Hepatocyte (in vitro differentiated cells): Measurements from ENCODE around the gene ANKRD44. TPM values are rescaled to one million over a fixed set of nuclear protein-coding genes. Genes with fewer than 3 reads are reported as not detected.

ENCODE experiments used
- DNase-seq: peaks from one replicate; pipeline ENCODE4 v3.0.0-alpha.2; 2016; ENCODE audit warnings: low spot score
- H2AFZ ChIP-seq: fragments of 200-600 bp; sonication (generic); 2 replicates; pipeline ENCODE4 v1.6.0; 2016; ENCODE audit warnings: antibody characterized with exemption, mild to moderate bottlenecking
- H3K27ac ChIP-seq: fragments of 200-600 bp; sonication (generic); 2 replicates; pipeline ENCODE4 v1.5.1; 2016; ENCODE audit warnings: mild to moderate bottlenecking
- H3K27me3 ChIP-seq: fragments of 200-600 bp; sonication (generic); 2 replicates; pipeline ENCODE4 v1.6.1; 2016
- H3K36me3 ChIP-seq: fragments of 200-600 bp; sonication (generic); replicated peaks from 2 replicates; pipeline ENCODE4 v1.5.1; 2016; ENCODE audit warnings: low read depth; ENCODE audit not compliant: insufficient read depth
- H3K4me1 ChIP-seq: fragments of 200-600 bp; sonication (generic); 2 replicates; pipeline ENCODE4 v1.5.1; 2016; ENCODE audit warnings: mild to moderate bottlenecking, moderate library complexity; ENCODE audit not compliant: insufficient read depth
- H3K4me2 ChIP-seq: fragments of 200-600 bp; sonication (generic); 2 replicates; pipeline ENCODE4 v1.6.0; 2016
- H3K4me3 ChIP-seq: fragments of 200-600 bp; sonication (generic); 2 replicates; pipeline ENCODE4 v1.5.1; 2016; ENCODE audit warnings: mild to moderate bottlenecking
- H3K79me2 ChIP-seq: fragments of 200-600 bp; sonication (generic); 2 replicates; pipeline ENCODE4 v1.6.0; 2017; ENCODE audit warnings: mild to moderate bottlenecking
- H3K9me2 ChIP-seq: fragments of 200-600 bp; sonication (generic); replicated peaks from 2 replicates; pipeline ENCODE4 v1.6.0; 2017; ENCODE audit warnings: mild to moderate bottlenecking; ENCODE audit not compliant: insufficient read depth
- H3K9me3 ChIP-seq: fragments of 200-600 bp; sonication (generic); 2 replicates; pipeline ENCODE4 v1.5.1; 2016; ENCODE audit warnings: low read depth, mild to moderate bottlenecking
- H4K20me1 ChIP-seq: fragments of 200-600 bp; sonication (generic); 2 replicates; pipeline ENCODE4 v1.6.0; 2016; ENCODE audit warnings: mild to moderate bottlenecking; ENCODE audit not compliant: insufficient read depth, poor library complexity, severe bottlenecking
- EZH2 ChIP-seq: fragments of 200-600 bp; sonication (generic); IDR thresholded peaks from 2 replicates; pipeline ENCODE4 v1.6.1; 2016; ENCODE audit warnings: antibody characterized with exemption, mild to moderate bottlenecking, borderline replicate concordance
- EZH2phosphoT487 ChIP-seq: fragments of 200-600 bp; sonication (generic); IDR thresholded peaks from one replicate; pipeline ENCODE4 v1.6.1; 2018; ENCODE audit warnings: antibody characterized with exemption, mild to moderate bottlenecking, low read depth, moderate library complexity; ENCODE audit not compliant: unreplicated experiment, severe bottlenecking
- WGBS: methylation state at CpG from one replicate; pipeline ENCODE4 v1.1.6; 2016; ENCODE audit warnings: low lambda C conversion rate; ENCODE audit errors: missing lambda C conversion rate; 5-methylcytosine and 5-hydroxymethylcytosine counted together
- polyA plus RNA-seq: library from polyadenylated mRNA; unstranded; fragments of >200 nt; fragmentation: Nextera tagmentation; extraction: Ambion mirVana; gene quantifications from 2 replicates; pipeline ENCODE4 v1.2.1, GENCODE V29; 2016
- total RNA-seq: library from RNA; depleted of rRNA; stranded (reverse); fragments of >200 nt; gene quantifications from 2 replicates; pipeline ENCODE4 v1.2.3, GENCODE V29; 2014
- TF ChIP-seq, protein P1 (sequence below): fragments of 200-600 bp; sonication (generic); IDR thresholded peaks from 2 replicates; pipeline ENCODE4 v1.5.1; 2016; ENCODE audit warnings: antibody characterized with exemption, mild to moderate bottlenecking; ENCODE audit not compliant: poor library complexity

The ANKRD44 gene
- total and polyA plus RNA-seq, 2 experiments from 2014 or later: 5.9 to 9.1 TPM

DNA sequence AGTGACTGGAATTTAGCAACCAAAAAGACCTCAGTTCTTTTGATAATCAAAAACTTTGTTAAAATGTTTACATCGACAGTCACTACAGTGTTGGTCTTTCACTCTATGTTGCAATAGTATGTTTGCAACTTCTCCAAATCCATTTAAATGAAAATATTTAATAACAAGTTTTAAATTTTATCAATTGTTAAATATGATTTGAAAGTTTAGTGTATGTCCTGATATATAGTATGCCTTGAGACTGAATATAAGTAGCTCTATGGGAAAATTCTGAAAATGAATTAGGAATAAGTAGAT lies 109.9 kb downstream of the ANKRD44 start:
- no peak for DNase-seq
- H2AFZ ChIP-seq: no peak overlapping the region
- no peaks in the 10 kb centered on the region for H3K36me3 ChIP-seq
- peaks cover 7% of the 10 kb centered on the region for H3K4me1 ChIP-seq
- H4K20me1 ChIP-seq: no peaks in the 10 kb centered on the region
- no peaks in the 10 kb centered on the region for H3K9me3 ChIP-seq
- H3K79me2 ChIP-seq: no peaks in the 10 kb centered on the region
- H3K27ac ChIP-seq: no peak overlapping the region
- 93% methylated on average over 1 of the region's 1 CpG for WGBS
- no peak for TF ChIP-seq EZH2phosphoT487
- no peak for TF ChIP-seq EZH2
- TF ChIP-seq, protein P1, sequence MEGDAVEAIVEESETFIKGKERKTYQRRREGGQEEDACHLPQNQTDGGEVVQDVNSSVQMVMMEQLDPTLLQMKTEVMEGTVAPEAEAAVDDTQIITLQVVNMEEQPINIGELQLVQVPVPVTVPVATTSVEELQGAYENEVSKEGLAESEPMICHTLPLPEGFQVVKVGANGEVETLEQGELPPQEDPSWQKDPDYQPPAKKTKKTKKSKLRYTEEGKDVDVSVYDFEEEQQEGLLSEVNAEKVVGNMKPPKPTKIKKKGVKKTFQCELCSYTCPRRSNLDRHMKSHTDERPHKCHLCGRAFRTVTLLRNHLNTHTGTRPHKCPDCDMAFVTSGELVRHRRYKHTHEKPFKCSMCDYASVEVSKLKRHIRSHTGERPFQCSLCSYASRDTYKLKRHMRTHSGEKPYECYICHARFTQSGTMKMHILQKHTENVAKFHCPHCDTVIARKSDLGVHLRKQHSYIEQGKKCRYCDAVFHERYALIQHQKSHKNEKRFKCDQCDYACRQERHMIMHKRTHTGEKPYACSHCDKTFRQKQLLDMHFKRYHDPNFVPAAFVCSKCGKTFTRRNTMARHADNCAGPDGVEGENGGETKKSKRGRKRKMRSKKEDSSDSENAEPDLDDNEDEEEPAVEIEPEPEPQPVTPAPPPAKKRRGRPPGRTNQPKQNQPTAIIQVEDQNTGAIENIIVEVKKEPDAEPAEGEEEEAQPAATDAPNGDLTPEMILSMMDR: no peak
- H3K27me3 ChIP-seq: no peaks in the 10 kb centered on the region
- no peak overlapping the region for H3K4me3 ChIP-seq
- H3K9me2 ChIP-seq: no peaks in the 10 kb centered on the region
- H3K4me2 ChIP-seq: no peak overlapping the region

DNA sequence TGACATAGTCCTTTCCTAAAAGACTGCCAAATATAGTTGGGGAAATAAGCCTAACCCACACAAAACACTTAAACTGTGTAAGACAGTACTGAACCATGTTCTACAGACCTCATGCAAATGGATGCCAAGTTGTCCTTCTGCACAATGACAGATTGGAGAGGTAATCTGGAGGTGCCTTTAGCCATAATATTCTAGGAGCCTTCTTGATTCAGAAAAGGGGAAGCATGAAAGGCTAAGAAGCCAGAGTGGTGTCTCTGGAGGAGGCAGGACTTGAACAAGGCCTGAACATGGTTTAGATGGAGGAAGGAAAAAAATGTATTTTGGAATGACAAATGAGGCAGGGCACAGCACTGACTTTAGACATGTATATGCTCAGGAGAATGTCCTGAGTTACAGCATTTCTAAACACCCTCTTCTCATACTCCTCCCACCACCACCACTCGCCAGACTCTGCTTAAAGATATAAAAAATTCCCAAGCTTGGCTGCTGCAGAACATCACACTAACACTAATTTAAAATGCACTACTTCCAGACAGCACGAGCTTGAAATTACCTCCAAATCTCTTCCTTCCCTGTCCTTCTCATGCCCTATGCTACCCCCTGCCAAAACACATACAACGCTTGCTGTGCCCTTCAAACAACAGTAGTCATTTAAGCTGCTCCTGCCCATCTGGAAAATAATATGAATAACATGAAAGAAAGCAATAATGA lies 110.4 kb downstream of the ANKRD44 start:
- Histone ChIP-seq H3K79me2 (no peaks in the 10 kb centered on the region), H3K27me3 (no peaks in the 10 kb centered on the region), H3K36me3 (no peaks in the 10 kb centered on the region), H4K20me1 (no peaks in the 10 kb centered on the region), H3K4me3 (no peak overlapping the region), H3K9me3 (no peaks in the 10 kb centered on the region), H3K4me1 (peaks cover 8% of the 10 kb centered on the region), H3K4me2 (no peak overlapping the region), H3K27ac (no peak overlapping the region), H2AFZ (no peak overlapping the region), H3K9me2 (no peaks in the 10 kb centered on the region)
- TF ChIP-seq, protein P1: no peak
- TF ChIP-seq EZH2 (no peak), EZH2phosphoT487 (no peak)
- no peak for DNase-seq
- WGBS: 61% methylated on average over 3 of the region's 3 CpGs

DNA sequence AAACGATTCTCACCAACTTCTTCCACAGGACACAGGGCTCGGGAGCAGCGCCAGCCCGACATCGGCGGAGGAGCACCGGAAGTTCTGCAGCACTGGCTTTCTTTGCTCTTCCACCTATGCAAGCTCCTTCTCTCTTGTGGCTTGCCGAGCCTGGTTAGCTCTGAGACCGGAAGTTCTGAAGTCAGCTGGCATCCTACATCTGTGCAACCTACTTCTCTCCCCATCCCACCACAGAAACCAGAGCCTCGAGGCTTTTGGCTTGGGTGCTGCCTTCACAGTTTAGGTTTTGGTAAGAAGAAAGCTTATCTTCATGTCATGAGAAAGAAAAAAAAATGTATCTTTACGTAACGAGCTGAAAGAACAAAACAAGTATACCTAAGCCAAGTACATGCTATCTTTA lies 111.7 kb downstream of the ANKRD44 start:
- Histone ChIP-seq H2AFZ (no peak overlapping the region), H3K79me2 (no peaks in the 10 kb centered on the region), H3K9me3 (no peaks in the 10 kb centered on the region), H3K36me3 (no peaks in the 10 kb centered on the region), H3K4me3 (no peak overlapping the region), H3K4me2 (no peak overlapping the region), H4K20me1 (no peaks in the 10 kb centered on the region), H3K27me3 (no peaks in the 10 kb centered on the region), H3K4me1 (peaks cover 8% of the 10 kb centered on the region), H3K27ac (no peak overlapping the region), H3K9me2 (no peaks in the 10 kb centered on the region)
- DNase-seq: no peak
- TF ChIP-seq EZH2 (no peak), EZH2phosphoT487 (no peak)
- TF ChIP-seq, protein P1: no peak
- WGBS: 92% methylated on average over 12 of the region's 12 CpGs

DNA sequence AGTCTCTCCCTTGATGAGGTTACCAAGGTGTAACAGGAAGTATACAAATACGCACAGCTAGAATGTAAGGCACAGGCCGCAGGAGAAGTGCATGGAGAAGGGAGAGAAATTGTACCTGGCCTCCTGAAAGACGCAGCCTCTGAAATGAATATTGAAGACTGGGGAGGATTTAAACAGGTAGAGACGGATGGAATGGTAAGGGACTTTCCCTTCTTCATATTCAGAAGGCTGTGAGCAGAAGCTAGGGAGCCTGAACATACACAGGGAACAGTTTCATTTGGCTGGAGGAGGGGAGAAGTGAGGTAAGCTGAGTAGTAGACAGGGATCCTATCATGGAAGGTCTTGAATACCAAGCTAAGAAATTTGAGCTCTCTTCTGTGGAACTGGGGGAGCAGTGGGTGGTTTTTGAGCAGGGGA lies 112.7 kb downstream of the ANKRD44 start:
- H3K79me2 ChIP-seq: no peaks in the 10 kb centered on the region
- no peak for DNase-seq
- no peak overlapping the region for H2AFZ ChIP-seq
- H3K36me3 ChIP-seq: no peaks in the 10 kb centered on the region
- no peak overlapping the region for H3K4me3 ChIP-seq
- TF ChIP-seq EZH2 (no peak), EZH2phosphoT487 (no peak)
- TF ChIP-seq, protein P1: no peak
- 87% methylated on average over 4 of the region's 4 CpGs for WGBS
- H3K27ac ChIP-seq: no peak overlapping the region
- no peaks in the 10 kb centered on the region for H3K9me2 ChIP-seq
- no peaks in the 10 kb centered on the region for H3K27me3 ChIP-seq
- no peaks in the 10 kb centered on the region for H4K20me1 ChIP-seq
- peaks cover 8% of the 10 kb centered on the region for H3K4me1 ChIP-seq
- H3K9me3 ChIP-seq: no peaks in the 10 kb centered on the region
- H3K4me2 ChIP-seq: no peak overlapping the region
